Activated CD4-positive, alpha-beta memory T cell treated with anti-CD3 and anti-CD28 coated beads, Interleukin-2, amount 10 ng/mL, durations not matched to agents 7 days and 5 days (primary cell): ENCODE measurements around the gene HS3ST4. TPM values are rescaled to one million over a fixed set of nuclear protein-coding genes. Genes with fewer than 3 reads are reported as not detected.

Source experiments
- CTCF ChIA-PET: fragments of 350-600 bp; sonication (Branson Sonifier 250); formaldehyde crosslinking; loops from one replicate; lab custom pipeline; 2021; ENCODE audit warnings: antibody characterized with exemption, inconsistent platforms; lab: Charles Lee
- POLR2A ChIA-PET: fragments of 350-600 bp; sonication (Branson Sonifier 250); formaldehyde crosslinking; loops from one replicate; lab custom pipeline; 2021; ENCODE audit warnings: antibody characterized with exemption; lab: Charles Lee
- DNase-seq: peaks from one replicate; pipeline ENCODE4 v3.0.0-alpha.2; 2020
- H3K27ac Mint-ChIP-seq: one replicate; pipeline ENCODE4 v1.8.0; 2021; ENCODE audit warnings: mild to moderate bottlenecking, mixed read lengths
- H3K27me3 Mint-ChIP-seq: one replicate; pipeline ENCODE4 v1.8.0; 2021; ENCODE audit warnings: mixed read lengths
- H3K36me3 Mint-ChIP-seq: one replicate; pipeline ENCODE4 v1.8.0; 2021; ENCODE audit warnings: low read depth, mixed read lengths
- H3K4me1 Mint-ChIP-seq: one replicate; pipeline ENCODE4 v1.8.0; 2021; ENCODE audit warnings: mixed read lengths
- H3K4me3 Mint-ChIP-seq: one replicate; pipeline ENCODE4 v1.8.0; 2021; ENCODE audit warnings: mild to moderate bottlenecking, mixed read lengths
- H3K9me3 Mint-ChIP-seq: one replicate; pipeline ENCODE4 v1.8.0; 2021; ENCODE audit warnings: mixed read lengths
- total RNA-seq, 2 experiments: library from RNA; stranded (reverse); gene quantifications; one replicate each; pipeline ENCODE4 v1.2.3, GENCODE V29; 2021

The HS3ST4 gene
- total RNA-seq, 2 experiments from 2014 or later = not detected

DNA sequence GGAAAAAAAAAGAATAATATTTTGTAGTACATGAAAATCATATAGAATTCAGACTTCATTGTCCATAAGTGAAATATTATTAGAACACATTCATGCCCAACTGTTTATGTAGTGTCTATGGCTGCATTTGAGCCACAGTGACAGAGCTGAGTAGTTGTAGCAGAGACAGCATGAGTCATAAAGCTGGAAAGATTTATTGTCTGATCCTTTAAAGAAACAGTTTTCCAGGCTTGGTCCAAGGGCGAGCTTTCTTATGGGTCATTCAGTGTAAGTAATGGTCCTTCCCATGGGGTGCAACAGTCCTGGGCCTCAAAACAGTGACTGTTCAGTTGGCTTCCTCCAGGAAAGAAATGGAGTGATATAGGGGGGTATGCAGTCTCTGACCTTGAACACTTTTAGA lies 260.2 kb downstream of the HS3ST4 start:
- Mint-ChIP-seq H3K4me3 (no peak overlapping the region), H3K9me3 (peaks cover 2% of the 10 kb centered on the region), H3K27ac (no peak overlapping the region), H3K27me3 (no peaks in the 10 kb centered on the region), H3K36me3 (no peaks in the 10 kb centered on the region), H3K4me1 (no peaks in the 10 kb centered on the region)
- POLR2A ChIA-PET = no interaction called here
- CTCF ChIA-PET = no interaction called here
- DNase-seq = no peak

DNA sequence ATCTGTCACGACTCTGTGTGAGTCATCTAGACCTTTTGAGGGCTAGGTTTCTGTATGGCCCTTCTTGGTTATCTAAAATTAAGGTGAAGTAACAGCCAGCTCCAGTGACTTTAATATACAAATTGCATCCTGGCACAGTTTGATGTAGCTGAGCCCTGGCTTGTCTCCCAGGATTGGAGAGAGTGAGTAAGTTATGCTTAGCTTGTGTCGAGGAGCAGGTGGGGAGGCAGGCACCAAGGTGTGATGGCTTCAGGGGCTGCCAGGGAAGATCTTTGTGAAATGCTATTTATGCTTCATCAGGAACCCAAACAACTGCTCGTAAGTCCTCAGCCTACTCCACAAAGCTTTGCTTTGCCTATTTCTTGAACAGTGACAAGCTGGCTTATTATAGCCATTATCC lies 261.2 kb downstream of the HS3ST4 start:
- H3K9me3 Mint-ChIP-seq = peaks cover 6% of the 10 kb centered on the region

DNA sequence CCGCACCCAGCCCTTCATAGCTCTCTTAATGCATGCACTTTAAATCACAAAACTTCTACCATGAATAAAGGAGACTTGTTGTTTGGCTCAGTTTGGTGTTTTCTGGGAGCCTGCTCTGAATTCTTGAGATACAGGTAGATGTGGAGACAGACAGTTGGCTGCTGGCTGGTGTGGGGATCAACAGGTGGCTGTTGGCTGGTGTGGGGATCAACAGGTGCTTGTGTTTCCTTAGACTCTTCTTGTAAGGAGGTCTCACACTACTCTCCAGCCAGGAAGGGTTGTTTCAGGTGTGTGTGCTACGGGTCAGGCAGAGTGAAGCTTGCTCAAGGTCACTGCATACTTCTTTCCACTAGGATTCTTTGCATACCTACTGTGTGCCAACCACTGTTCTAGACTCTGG lies 265.9 kb downstream of the HS3ST4 start:
- Mint-ChIP-seq H3K27ac (no peak overlapping the region), H3K36me3 (no peaks in the 10 kb centered on the region), H3K9me3 (peaks cover 12% of the 10 kb centered on the region), H3K27me3 (no peaks in the 10 kb centered on the region), H3K4me3 (no peak overlapping the region), H3K4me1 (no peaks in the 10 kb centered on the region)
- DNase-seq = no peak
- CTCF ChIA-PET = no interaction called here
- POLR2A ChIA-PET = no interaction called here

More for the DNA sequence above, 261.2 kb downstream of the HS3ST4 start:
- POLR2A ChIA-PET = no interaction called here
- no peaks in the 10 kb centered on the region for H3K4me1 Mint-ChIP-seq
- H3K4me3 Mint-ChIP-seq = no peak overlapping the region
- no peak for DNase-seq
- no peaks in the 10 kb centered on the region for H3K27me3 Mint-ChIP-seq
- H3K36me3 Mint-ChIP-seq = no peaks in the 10 kb centered on the region
- CTCF ChIA-PET = no interaction called here
- no peak overlapping the region for H3K27ac Mint-ChIP-seq

DNA sequence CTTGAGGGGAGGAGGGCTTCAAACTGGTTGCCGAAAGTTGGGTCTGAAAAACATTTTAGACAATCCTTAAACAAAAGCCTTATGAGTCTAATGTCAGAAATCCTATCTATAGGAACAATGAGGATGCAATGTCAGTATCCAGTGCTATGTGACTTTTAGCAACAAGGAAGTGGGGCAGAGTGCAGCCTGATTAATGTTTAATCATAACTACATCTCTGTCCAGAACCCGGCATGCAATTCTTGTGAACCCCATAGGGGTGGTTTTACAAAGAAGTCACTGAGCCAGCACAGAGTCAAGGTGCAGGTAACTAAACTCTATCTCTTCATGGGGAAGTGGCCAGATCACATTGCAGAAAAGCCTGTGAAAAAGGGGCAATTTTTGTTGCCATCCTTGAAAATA lies 267.5 kb downstream of the HS3ST4 start:
- H3K36me3 Mint-ChIP-seq = no peaks in the 10 kb centered on the region
- no peak overlapping the region for H3K4me3 Mint-ChIP-seq
- no peaks in the 10 kb centered on the region for H3K4me1 Mint-ChIP-seq
- DNase-seq = no peak
- H3K27ac Mint-ChIP-seq = no peak overlapping the region
- peaks cover 3% of the 10 kb centered on the region for H3K27me3 Mint-ChIP-seq
- ChIA-PET POLR2A (no interaction called here), CTCF (no interaction called here)
- peaks cover 11% of the 10 kb centered on the region for H3K9me3 Mint-ChIP-seq

DNA sequence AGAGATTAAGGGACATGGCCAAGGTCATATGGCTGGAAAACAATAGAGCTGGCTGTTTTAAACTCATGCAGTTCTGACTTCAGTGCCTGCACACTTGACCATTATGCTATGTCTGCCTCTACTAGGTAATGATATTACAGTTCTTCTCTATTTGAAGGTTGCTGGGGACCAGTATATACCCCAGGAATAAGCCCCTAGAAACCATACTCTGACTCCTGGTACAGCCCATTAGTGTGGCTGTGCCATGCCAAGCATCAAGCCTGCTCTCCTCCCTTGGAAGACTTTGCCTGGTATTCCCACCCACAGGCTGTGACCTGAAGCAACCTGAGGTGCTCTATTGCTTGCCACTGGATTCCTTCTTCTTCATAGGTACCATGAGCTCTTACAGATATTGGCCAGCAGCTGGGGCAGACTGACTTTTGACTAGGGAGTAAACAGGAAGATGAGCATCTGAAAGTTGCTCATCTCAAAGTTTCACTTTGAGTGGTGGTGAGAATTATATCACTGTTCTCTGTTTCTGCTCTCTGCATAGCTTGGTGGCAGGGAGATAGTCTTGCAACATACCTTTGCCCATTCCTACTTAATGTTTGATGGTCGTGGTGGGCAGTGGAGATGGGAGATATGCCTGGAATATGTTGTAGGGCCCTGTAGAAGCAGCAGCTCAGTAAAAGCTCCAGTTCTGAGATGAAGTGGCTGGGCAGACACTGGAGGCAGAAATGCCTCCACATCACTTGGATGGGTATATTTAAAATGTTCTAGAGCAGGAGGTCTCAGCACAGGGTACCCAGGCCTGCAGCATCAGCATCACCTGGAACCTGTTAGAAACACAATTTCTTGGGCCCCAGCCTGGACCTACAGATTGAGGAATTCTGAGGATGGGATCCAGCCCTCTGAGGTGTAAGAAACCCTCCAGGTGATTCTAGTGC lies 274.7 kb downstream of the HS3ST4 start:
- Mint-ChIP-seq H3K27me3 (peaks cover 3% of the 10 kb centered on the region), H3K4me1 (peaks cover 23% of the 10 kb centered on the region), H3K27ac (peak overlapping the region; percentile 50), H3K9me3 (peaks cover 2% of the 10 kb centered on the region), H3K36me3 (no peaks in the 10 kb centered on the region), H3K4me3 (no peak overlapping the region)
- ChIA-PET POLR2A (no interaction called here), CTCF (no interaction called here)
- peak; percentile 38 for DNase-seq

DNA sequence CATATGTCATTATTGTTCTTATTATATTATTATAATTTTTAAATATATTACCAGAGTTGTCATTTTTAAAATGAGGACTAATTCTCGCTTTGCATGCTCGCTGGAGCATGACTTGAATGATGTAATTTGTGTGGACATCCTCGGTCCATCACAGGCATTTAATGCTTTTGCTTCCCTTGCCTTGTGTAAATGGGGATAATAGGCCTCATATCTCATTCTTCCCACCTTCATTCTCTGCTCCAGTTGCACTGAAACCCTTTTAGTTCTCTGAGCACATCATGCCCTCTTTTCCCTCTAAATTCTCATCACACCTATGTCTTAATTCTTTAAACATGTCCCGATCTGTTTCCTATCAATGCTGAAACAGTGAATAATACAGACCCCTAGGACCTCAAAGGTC lies 285.4 kb downstream of the HS3ST4 start:
- ChIA-PET POLR2A (no interaction called here), CTCF (no interaction called here)
- H3K36me3 Mint-ChIP-seq = no peaks in the 10 kb centered on the region
- H3K27me3 Mint-ChIP-seq = peaks cover 2% of the 10 kb centered on the region
- no peaks in the 10 kb centered on the region for H3K4me1 Mint-ChIP-seq
- H3K4me3 Mint-ChIP-seq = no peak overlapping the region
- no peak for DNase-seq
- H3K27ac Mint-ChIP-seq = no peak overlapping the region
- peaks cover 2% of the 10 kb centered on the region for H3K9me3 Mint-ChIP-seq

DNA sequence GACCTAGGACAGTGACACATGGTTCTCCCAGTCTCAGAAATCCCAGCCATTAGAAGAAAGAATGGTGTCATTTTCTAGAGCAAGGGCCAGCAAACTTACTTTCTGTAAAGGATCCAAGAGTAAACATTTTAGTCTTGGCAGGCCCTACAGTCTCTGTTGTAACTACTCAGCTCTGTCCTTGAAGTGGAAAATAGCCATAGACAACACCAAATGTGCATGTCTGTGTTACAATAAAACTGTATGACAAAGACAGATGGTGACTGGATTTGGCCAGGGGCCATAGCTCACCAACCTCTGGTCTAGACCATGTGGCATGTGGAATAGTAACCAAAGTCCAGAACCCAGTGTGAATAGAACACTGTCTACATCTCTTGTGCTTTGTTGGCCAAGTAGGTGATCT lies 286.5 kb downstream of the HS3ST4 start:
- POLR2A ChIA-PET = no interaction called here
- no peaks in the 10 kb centered on the region for H3K4me1 Mint-ChIP-seq
- H3K36me3 Mint-ChIP-seq = no peaks in the 10 kb centered on the region
- no peak overlapping the region for H3K27ac Mint-ChIP-seq
- H3K27me3 Mint-ChIP-seq = peaks cover 2% of the 10 kb centered on the region
- CTCF ChIA-PET = no interaction called here
- H3K9me3 Mint-ChIP-seq = peaks cover 2% of the 10 kb centered on the region
- H3K4me3 Mint-ChIP-seq = no peak overlapping the region
- DNase-seq = no peak

DNA sequence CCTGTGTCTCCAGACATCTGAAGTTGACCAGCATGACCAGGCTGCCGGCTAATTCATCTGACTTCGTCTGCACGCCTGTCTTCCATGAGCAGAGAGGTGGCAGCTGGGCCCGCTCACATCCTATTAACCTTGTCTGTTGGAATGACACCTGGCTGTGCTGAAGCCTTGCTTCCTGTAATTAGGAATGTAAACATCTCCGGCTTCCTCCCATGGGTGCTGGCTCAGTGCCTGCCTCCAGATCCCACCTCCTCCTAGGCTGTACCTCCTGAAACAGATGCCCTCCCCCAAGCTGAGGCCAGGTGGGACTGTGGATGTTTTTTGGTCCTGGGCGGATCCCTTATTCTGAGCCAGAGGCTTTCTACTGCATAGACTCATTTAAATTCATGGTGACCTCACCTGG lies 296.3 kb downstream of the HS3ST4 start:
- Mint-ChIP-seq H3K27ac (no peak overlapping the region), H3K4me3 (no peak overlapping the region), H3K4me1 (no peaks in the 10 kb centered on the region), H3K9me3 (no peaks in the 10 kb centered on the region), H3K27me3 (no peaks in the 10 kb centered on the region), H3K36me3 (no peaks in the 10 kb centered on the region)
- CTCF ChIA-PET = no interaction called here
- POLR2A ChIA-PET = no interaction called here
- DNase-seq = no peak

DNA sequence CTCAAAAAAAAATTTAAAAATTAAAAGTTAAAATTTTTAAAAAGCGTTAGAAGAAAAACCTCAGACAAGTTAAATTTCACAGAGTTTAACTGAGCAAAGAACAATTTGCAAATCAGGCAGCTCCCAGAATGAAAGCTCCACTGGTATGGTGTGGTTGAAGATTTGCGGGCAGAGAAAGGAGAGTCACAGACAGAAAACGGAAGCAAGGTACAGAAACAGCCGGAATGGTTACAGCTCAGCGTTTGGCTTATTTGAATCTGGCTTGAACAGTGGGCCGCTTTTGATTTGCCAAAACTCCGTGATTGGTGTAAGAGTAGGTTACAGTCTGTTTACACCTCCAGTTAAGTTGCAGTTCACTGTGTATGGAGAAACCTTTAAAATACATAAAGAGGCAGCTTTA lies 297.1 kb downstream of the HS3ST4 start:
- H3K4me3 Mint-ChIP-seq = no peak overlapping the region
- no peaks in the 10 kb centered on the region for H3K4me1 Mint-ChIP-seq
- CTCF ChIA-PET = no interaction called here
- no peak for DNase-seq
- no peak overlapping the region for H3K27ac Mint-ChIP-seq
- H3K27me3 Mint-ChIP-seq = no peaks in the 10 kb centered on the region
- POLR2A ChIA-PET = no interaction called here
- no peaks in the 10 kb centered on the region for H3K9me3 Mint-ChIP-seq
- no peaks in the 10 kb centered on the region for H3K36me3 Mint-ChIP-seq

DNA sequence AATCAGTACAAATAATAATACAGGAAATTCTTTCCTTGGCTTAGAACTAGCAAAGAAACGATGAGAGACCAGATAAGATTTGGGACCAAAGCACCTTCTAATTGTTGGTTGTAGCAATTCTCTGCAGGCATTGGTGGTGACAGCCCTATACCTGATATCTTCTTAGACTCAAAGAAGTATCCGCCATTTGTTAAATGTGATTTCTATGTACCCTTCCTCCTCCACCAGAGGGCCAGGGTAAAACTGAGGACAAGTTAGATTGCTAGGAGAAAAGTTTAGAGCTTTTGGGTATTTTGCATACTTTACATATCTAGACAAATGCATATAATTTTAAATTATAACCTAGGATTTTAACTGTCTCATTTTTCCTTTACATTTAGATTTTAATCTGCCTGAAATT lies 304.3 kb downstream of the HS3ST4 start:
- H3K36me3 Mint-ChIP-seq = no peaks in the 10 kb centered on the region
- CTCF ChIA-PET = no interaction called here
- no peaks in the 10 kb centered on the region for H3K4me1 Mint-ChIP-seq
- H3K9me3 Mint-ChIP-seq = no peaks in the 10 kb centered on the region
- H3K27ac Mint-ChIP-seq = no peak overlapping the region
- no peak for DNase-seq
- peaks cover 1% of the 10 kb centered on the region for H3K27me3 Mint-ChIP-seq
- no peak overlapping the region for H3K4me3 Mint-ChIP-seq
- POLR2A ChIA-PET = no interaction called here

DNA sequence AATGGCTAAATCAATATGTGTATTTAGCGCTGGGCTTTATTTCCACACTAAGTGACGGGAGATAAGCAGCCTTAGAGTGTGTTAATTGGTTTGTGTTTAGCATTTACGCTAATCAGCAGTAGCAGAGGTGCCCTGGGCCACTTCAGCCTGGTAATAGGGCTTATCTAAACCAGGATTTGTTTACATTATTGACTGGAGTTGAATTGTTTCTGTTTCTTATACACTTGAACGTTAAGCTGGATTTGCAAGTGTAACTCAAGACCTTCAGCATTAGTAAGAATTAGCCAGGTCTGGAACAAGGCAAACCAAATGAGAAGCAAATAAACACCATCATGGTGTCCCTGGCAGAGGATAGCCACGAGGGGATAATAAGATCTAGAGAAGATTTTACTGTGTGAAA lies 313.6 kb downstream of the HS3ST4 start:
- Mint-ChIP-seq H3K4me3 (no peak overlapping the region), H3K36me3 (no peaks in the 10 kb centered on the region), H3K4me1 (no peaks in the 10 kb centered on the region), H3K27me3 (no peaks in the 10 kb centered on the region), H3K9me3 (peaks cover 14% of the 10 kb centered on the region), H3K27ac (no peak overlapping the region)
- no peak for DNase-seq
- POLR2A ChIA-PET = no interaction called here
- CTCF ChIA-PET = no interaction called here

DNA sequence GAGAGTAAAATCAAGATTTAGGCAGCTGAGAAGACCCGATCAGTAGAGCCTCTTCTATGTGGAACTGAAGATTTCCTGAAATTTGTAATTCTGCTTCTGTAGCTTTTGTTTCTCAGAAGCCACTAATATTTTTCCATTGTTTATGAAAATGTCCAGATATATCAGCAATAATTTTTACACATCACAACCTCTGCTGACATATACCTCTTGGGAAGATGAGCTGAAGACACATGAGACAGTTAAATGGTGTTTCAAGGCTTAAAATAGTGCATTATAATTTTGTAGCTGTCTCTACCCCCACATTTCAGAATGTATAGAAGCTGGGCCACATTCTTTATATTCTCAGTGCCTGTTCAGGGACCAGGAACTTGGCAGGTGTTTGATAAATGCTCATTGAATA lies 320.6 kb downstream of the HS3ST4 start:
- CTCF ChIA-PET = no interaction called here
- Mint-ChIP-seq H3K27me3 (no peaks in the 10 kb centered on the region), H3K4me3 (no peak overlapping the region)

DNA sequence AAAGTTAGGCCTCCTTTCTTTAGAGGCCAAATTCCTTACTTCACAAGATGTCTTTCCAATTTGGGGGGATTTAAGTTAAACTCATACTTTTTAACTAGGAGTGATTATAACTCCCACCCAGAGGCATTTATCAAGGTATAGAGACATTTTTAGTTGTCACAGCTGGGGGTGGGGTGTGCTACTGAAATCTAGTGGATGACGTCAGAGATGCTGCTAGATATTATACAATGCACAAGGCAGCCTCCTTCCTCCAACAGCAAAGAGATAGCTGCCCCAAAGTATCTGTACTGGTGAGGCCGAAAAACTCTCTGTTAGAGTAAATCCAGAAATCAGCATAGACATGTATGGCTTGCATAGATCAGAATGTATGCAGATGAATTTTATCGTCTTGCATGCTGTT lies 324.0 kb downstream of the HS3ST4 start:
- CTCF ChIA-PET = no interaction called here
- Mint-ChIP-seq H3K27me3 (no peaks in the 10 kb centered on the region), H3K4me1 (no peaks in the 10 kb centered on the region), H3K4me3 (no peak overlapping the region), H3K36me3 (no peaks in the 10 kb centered on the region), H3K9me3 (peaks cover 4% of the 10 kb centered on the region), H3K27ac (no peak overlapping the region)
- POLR2A ChIA-PET = no interaction called here
- DNase-seq = no peak

More for the DNA sequence above, 320.6 kb downstream of the HS3ST4 start:
- Mint-ChIP-seq H3K9me3 (peaks cover 4% of the 10 kb centered on the region), H3K27ac (no peak overlapping the region), H3K4me1 (no peaks in the 10 kb centered on the region), H3K36me3 (no peaks in the 10 kb centered on the region)
- no peak for DNase-seq
- POLR2A ChIA-PET = no interaction called here

DNA sequence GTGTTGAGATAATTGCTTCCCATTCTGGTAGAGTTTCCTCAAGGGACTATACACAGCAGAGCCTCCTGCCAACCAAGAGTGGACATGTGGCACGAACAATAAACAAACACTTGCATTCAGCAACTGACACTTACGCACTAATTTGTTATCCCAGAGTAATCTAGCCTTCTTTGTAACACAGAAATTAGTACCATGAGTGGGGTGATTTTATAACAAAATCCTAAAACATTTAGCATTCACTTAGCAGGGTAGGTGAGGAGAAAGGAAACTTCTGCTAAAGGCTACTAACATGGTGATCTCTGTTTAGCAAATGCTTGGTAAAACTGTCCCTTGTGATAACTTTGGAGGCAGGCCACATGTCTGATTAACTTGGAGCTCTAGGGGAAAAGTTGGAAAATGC lies 325.2 kb downstream of the HS3ST4 start:
- POLR2A ChIA-PET = no interaction called here
- H3K9me3 Mint-ChIP-seq = peaks cover 4% of the 10 kb centered on the region
- H3K36me3 Mint-ChIP-seq = no peaks in the 10 kb centered on the region

More for the DNA sequence above, 325.2 kb downstream of the HS3ST4 start:
- CTCF ChIA-PET = no interaction called here
- Mint-ChIP-seq H3K27me3 (no peaks in the 10 kb centered on the region), H3K27ac (no peak overlapping the region), H3K4me1 (no peaks in the 10 kb centered on the region), H3K4me3 (no peak overlapping the region)
- DNase-seq = no peak
